Left cardiac atrium (tissue), 4 donors: ENCODE results near the gene RIT2. TPM values are rescaled to one million over a fixed set of nuclear protein-coding genes. Genes with fewer than 3 reads are reported as not detected.

Experiments
- ATAC-seq, 2 donors: fragments of 200-7000 bp; cut with Tn5 transposase; one replicate each; pipeline ENCODE4 v1.9.1; 2020; ENCODE audit warnings: mild to moderate bottlenecking in 2 of 2, moderate library complexity in 2 of 2
- DNase-seq: peaks from one replicate; pipeline ENCODE4 v3.0.0-alpha.2; 2020
- intact Hi-C, 2 donors: fragments of 100-400 bp; cut with DNase I; formaldehyde crosslinking; loops; one replicate each; pipeline versions ENCODE4 v1.14.1 to v1.15.1; 2022 to 2023
- total RNA-seq, 2 donors: library from RNA; stranded (reverse); fragmentation: NEBNext Ultra II Directional; extraction: Animal tissue kit (Norgen Biotek cat#: 25700); gene quantifications; one replicate each; pipeline ENCODE4 v1.2.1, GENCODE V29; 2021
- donor health status: DM: no; HTN: yes; CAD: no.
- donor health status: DM: no; HTN: yes; CAD: no; lungs with severe emphysema.
- donor health status: DM: yes; HTN: yes; CAD: no.
- donor health status: Dilated cardiomyopathy.

Gene RIT2
- total RNA-seq, 2 donors from 2014 or later, result not detected

DNA sequence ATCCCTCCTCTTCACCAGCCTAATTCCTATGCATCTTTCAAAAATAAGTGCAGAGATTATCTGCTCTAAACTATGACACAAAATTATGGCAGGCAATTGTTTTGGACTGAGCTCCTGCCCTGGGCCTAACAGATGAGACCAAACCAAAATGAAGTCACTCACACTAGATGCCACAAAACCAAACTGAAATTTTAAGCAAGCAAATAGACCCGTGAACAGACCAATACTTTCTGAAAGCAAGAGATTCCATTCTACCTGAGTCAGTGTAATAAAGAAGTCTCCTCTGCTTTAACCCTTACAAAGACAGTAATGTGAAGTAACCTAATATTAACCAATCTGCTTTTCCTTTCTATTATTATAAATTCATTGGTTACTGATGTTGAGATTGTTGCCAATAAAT, 84.3 kb downstream of the RIT2 start:
- intact Hi-C loops, result no loop called here
- no peak for DNase-seq
- ATAC-seq, result no peak

DNA sequence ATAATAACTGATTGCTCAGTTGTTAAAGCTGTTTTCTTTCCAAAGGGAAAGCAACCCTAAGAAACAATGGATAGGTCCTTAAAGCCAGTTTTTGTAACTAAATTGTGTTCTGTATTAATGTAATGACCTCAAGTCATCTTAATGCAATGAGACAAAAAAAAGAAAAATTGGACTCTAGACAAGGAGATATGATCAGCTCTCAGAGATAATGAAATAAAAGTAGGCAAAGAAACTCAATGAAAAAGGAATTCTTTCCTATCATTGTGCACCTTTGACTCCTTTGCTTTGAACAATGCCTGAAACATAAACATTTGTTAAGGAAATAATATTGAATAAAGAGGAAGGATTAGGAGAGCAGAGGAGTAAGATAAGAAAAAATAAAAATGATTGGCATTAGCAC, 86.1 kb downstream of the RIT2 start:
- no peak for ATAC-seq
- no peak for DNase-seq
- intact Hi-C loops, result no loop called here

DNA sequence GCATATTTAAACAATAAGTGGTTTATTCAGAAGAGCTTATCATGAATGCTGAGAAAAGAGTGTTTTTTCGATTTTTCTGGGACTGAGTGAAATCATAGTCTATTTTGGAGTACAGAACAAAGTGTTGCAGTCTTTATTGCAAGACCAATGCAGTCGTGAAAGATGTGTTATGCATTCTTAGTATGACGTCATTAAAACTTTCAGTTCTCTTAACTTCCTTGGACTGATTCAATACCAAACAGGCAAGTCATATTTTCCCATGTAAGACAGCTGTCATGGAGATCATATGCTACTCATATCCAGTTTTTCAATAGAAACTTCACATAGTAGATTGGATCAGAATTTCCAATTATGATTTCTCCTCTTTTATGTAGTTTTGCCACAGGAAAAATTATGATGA, 92.6 kb downstream of the RIT2 start:
- intact Hi-C loops, result no loop called here
- ATAC-seq, result no peak
- no peak for DNase-seq

DNA sequence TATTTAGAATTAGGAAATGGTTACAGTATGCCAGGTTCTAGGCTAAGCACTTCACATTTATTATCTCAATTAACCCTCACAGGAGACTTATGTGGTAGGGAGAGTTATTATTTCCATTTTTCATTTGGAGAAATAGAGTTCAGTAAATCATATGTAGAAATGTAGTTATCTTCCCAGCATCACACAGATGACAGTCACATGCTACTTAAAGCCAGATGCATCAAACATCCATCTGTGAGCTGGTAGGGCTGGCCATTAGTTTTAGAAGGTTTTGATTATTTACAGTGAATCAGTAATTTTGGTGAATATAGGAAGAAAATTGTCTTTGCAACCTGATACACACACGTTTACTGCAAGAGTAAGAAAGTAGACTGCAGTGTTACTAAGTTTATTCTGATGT, 97.9 kb downstream of the RIT2 start:
- ATAC-seq, result no peak
- intact Hi-C loops, result no loop called here

DNA sequence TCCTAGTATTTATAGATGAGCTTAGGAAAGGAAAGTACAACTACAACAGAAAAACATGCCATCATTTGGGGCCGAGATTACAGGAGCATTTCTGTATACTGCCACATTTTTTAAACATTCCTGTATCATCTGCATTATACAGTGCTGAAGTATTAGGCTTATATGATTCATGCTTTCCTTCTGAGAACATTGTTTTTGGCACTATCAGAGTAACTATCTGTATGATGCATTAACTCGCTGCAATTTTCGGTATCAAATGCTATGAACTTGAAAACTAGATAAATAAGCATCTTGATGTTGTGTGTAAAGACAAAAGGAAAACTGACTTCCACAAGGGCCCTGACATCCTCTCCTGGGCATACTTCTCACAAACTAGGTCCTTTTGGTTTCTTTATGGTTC, 102.0 kb downstream of the RIT2 start:
- DNase-seq, result no peak
- intact Hi-C loops, result no loop called here
- ATAC-seq, result no peak

More for the DNA sequence above, 97.9 kb downstream of the RIT2 start:
- no peak for DNase-seq

DNA sequence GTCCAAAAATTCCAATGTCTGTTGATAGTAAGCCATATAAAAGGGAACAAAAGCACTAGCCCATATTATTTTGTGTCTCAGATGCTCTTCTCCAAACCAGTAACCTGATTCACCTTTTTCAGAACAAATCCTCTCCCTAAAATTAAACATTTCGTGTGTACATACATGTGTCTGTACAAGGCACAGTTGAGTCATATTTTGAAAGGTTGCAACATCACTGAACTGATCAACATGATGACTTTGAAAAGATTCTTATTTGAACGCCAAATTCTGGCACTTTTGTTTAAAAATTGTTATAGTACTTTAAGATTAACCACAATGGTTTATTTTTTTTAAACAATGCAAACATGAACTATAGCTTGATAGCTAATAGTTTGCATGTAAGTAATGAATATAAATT, 102.5 kb downstream of the RIT2 start:
- DNase-seq (no peak), ATAC-seq (no peak)
- intact Hi-C loops, result no loop called here

DNA sequence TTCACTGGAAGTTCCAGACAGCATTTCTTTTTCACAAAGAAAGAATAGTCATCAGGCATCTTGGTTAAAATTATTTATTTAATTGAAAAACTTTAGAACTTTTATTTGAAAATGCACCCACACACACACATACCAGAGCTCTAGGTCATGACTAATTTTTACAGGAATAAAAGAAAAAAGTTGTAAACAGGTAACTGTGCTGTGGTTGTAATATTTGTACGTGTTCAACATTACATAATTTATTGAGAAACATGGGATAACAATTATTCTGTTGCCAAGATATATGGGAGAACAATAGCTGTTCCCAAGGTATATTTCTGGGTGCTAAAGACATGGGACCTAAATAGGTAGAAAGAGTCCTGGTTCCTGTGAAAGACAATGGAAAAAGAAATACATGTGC, 104.9 kb downstream of the RIT2 start:
- ATAC-seq (no peak), DNase-seq (no peak)
- intact Hi-C loops, result no loop called here

DNA sequence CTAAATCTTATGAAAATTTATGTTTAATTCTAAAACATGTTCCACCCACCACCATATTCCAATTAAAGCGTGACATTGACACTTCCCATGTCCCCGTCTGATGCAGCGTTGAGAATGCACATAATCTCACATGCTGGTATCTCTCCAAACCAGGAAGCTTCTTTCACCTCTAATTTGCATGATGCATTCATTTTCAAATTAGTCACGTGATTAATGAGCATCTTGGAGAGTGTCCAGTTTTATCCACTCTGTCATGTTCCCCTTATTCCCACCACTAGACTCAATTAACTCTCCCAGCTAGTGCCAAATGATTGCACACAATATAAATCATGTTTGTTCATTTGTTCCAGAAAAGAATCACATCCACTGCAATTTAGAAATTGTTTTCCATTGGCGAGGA, 105.8 kb downstream of the RIT2 start:
- DNase-seq, result no peak
- ATAC-seq, result no peak
- intact Hi-C loops, result no loop called here

DNA sequence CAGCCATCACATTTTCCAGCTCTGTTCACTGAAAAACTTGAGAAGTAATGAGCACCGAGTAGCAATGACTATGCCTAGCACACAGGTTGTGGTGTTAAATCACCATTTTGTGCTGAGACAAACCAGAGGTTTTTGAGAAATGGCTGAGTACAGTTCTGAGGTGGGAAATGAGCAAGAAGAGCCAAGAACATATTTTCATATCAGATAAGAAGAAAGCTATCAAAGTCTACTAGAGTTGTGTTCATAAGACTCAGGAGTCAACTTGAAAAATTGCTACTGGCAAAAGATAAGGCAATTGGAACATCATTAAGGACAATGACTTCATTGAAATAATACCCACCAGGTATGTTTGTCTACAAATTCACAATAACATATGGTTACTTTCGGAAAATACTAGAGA, 108.1 kb downstream of the RIT2 start:
- no peak for ATAC-seq
- intact Hi-C loops, result no loop called here
- DNase-seq, result no peak

DNA sequence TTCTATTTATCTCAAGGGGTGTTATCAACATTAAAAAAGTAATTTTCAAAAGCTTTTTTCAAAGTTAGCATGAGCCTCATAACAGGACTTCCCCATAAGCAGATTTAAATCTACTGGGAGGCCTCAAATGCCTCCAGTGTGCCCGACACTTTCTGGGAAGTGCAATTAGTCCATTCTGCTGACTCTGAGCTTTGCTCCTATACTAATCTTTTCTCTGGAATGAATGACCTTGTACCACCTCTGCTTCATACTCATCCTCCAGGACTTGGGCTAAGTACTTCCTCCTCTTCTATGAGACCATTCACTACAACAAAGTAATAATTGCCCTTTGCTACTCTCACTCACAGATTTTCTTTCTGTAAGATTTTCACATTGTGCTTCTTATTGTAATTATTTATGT, 111.1 kb downstream of the RIT2 start:
- intact Hi-C loops, result no loop called here
- ATAC-seq (no peak), DNase-seq (no peak)

DNA sequence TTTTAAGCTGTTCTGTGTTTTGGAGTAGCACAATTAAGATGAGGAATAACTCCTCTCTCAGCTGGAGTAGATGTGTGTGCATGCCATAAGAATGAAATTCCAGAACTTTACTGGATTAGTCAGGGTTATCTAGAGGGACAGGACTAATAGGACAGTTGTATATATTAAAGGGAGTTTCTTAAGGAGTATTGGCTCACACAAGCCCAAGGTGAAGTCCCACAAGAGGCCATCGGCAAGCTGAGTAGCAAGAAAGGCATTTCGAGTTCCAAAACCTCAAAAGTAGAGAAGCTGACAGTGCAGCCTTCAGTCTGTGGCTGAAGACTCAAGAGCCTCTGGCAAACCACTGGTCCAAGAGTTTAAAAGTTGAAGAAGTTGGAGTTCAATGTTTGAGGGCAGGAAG, 113.7 kb downstream of the RIT2 start:
- ATAC-seq (no peak), DNase-seq (no peak)
- intact Hi-C loops, result no loop called here

DNA sequence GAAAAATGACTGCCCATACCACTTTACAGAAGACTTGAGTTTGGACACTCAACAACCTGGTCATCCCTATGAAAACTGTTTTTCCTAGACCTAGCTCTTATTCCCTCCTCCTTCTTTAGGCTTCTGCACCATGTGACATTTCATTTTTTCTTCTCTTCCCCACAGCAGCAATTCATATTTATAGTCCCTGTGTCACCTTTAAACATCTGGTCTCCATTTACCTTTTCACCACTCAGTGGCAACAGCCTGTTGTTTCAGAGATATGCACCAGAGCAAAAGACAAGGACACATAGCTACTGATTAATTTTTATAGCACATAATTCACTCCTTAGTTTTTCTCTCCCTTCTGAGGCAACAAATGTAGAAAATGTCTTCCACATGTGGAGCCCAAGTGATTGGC, 118.7 kb downstream of the RIT2 start:
- ATAC-seq, result no peak
- intact Hi-C loops, result no loop called here
- no peak for DNase-seq

DNA sequence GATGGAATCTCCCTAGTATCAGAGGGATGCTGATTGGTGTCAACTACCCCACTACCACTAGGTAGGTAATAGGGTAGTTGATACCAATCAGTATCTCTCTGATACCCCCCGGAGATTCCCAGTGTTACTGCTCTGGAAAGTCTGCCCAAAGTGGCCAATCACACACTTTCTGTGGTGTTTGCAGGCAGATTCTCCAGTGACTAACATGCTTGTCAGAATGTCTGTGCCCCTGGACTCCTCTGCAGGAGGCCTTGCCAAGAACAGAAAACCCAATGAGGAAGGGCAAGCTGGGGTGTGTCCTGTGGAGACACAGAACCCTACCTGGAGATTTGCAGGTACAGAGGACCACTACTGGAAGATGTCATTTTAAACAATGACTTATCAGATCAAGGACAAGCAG, 135.1 kb downstream of the RIT2 start:
- no peak for ATAC-seq
- intact Hi-C loops, result no loop called here

DNA sequence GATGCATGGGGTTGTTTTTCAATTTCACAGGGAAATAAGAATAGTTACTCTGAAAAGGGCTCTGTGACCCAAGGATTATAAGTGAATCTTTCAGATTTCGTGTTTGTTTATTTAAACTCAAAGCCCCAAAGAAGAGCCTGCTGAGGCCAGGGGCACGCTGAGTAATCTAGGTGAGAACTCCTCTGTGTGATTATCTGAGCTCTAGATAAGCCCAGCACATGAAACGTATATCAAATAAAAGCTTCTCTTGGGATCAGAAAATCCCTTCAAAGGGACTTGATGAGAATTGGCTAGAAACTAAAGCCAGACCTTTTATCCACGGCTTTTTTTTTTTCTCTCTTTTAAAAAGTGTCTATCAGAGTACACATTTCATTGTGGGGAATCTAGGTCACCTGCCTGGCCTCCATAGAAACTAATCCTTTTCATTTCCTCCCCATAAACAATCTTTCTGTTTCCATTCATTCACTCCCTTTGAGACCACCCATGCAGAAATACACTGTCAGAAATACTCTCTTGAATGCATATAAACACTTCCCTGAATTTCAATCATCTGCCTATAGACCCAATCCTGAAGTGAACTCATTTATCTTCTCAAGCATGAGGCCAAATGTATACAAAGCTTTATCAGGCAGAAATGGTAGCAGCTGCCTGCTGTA, 137.4 kb downstream of the RIT2 start:
- intact Hi-C loops, result no loop called here
- ATAC-seq, result no peak

More for the DNA sequence above, 135.1 kb downstream of the RIT2 start:
- no peak for DNase-seq

DNA sequence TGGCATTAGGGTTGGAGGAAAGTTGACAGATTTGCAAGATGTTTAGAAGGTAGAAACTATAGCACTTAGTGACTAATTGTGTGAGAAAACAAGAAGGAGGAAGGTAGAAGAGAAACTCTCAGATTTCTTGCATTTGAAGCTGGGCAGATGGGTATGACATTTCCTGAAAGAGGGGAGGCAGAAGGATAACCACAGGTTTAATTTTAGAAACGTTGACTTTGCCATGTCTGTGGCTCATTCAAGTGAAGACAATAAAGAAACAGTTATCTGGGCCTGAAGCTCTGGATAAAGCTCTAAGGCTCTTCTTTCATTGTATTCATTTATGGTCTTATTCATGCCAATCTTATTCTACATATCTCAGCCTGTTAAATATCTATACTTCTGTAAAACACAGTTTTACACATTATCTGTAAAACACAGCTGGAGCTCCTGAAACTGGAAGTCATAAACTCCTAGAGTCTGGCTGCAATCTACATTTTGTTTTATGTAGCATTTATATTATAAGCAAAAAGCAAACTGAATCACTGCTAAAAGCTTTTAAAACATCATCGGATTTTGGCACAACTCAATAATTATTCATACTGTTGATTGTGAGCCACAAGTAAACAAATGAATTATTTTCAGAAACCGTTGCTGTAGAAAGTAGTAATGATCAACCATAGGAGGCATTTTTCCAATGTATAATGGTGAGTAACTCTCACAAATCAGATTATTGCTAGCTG, 138.5 kb downstream of the RIT2 start:
- no peak for DNase-seq
- ATAC-seq, result no peak
- intact Hi-C loops, result no loop called here

More for the DNA sequence above, 137.4 kb downstream of the RIT2 start:
- no peak for DNase-seq

DNA sequence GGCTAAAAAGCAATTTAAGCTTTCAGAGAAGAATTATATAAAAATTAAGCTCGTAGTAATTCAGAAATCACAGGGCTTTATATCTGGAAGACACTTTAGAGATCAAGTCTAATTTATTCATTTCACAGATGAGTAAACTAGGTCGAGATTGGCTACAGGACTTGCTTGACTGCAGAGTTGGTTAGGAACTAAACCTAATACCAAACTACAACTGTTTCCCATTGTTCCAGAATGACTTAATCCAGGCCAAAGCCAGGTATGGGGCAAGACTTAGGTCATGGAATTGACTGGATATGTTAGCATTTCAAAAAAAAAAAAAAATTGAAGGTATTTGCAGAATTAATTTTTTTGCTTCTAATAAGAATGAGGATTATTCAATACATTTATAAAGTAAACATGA, 146.1 kb downstream of the RIT2 start:
- DNase-seq, result no peak
- ATAC-seq, result no peak
- intact Hi-C loops, result no loop called here

DNA sequence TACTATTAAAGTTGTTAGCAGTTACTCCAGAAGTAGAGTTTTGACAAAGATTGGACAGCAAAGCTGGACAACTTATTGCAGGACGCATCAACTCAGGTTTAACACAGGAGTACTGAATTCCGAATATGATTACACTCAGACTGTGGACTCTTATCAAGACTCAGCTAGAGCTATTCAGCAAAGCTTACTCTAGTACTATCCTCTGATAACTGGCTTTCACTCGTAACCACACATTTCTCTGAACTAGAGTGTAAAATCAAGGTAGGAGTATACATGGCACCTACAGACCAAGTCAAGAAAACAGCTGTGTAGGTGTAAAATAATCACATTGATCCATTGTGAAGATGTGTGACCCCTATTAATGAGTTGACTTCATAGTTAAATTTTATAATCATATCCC, 154.2 kb downstream of the RIT2 start:
- intact Hi-C loops, result no loop called here
- ATAC-seq (no peak), DNase-seq (no peak)

DNA sequence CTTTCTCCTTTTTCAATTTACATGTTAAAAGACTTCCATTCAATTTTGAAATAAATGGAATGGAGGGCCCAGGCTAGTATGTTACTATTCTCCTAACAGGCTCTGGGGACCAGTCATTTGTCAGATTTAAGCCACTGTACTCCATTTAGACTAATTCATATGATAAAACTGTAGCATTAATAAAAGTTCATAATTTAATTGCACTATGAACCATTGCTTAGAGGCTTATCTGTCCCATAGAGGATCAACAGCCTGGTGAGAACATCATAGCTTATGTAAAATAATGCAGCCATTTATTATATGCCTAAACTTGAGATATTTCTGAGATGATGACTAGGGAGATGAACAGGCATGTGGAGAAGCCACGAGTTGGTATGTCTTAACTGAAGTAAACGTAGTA, 156.0 kb downstream of the RIT2 start:
- no peak for ATAC-seq
- DNase-seq, result no peak
- intact Hi-C loops, result no loop called here

DNA sequence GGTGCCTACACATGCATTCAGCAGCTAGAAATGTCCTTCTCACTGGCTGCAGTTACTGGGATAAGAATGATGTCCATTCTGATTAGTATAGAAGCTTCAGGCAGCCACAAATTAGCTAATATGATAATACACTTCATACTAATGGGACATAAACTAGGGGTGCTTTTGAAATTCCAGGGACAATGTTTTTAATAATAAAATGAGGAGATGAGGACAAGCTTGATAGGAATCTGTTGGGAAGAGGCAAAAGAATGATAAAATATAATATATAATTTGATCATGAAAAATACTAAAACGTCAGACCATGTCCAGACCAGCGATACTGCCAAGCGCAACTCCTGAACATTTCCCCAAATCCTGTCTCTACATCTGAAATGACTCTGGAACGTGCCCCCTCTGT, 157.1 kb downstream of the RIT2 start:
- intact Hi-C loops, result no loop called here
- no peak for ATAC-seq

DNA sequence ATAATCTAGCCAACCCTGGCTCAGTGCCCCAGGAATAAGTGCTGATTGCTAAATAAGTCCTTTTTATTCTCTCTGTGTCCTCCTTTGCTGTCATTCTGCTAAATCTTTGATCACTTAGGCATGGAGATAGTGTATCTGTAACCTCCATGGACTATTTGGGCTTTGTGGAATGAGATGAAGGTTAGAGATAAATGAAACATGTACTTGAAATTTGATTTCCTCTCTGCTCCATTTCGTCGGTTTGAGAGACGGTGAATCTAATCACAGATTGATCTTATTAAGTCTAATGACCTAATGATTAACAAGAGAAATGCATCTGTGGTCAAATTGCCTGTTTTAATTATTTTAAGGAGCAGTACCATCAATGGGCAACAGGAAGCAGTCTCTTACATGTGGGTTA, 159.2 kb downstream of the RIT2 start:
- no peak for DNase-seq
- intact Hi-C loops, result no loop called here
- ATAC-seq, result no peak

More for the DNA sequence above, 157.1 kb downstream of the RIT2 start:
- no peak for DNase-seq

DNA sequence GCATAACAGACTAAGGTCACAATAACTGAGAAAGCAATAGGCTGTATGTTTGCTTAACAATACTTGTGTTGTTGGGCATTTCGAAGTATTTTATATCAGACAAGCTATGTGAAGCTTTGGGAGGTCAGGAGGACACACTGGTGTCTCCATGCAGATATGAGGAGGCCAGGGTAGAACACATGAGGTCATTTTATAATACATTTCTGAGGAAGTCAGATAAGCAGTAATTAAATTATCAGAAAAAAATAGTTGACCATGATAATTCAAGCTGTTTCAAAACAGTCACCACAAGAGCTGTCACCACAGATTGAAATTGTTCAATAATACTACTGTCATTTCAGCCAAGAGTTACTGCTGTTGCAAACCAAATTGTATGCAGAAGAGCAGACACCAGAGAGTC, 160.6 kb downstream of the RIT2 start:
- ATAC-seq (no peak), DNase-seq (no peak)
- intact Hi-C loops, result no loop called here
